Progenitor cell of endocrine pancreas (in vitro differentiated cells): ENCODE results near the gene LDLR. TPM values are rescaled to one million over a fixed set of nuclear protein-coding genes. Genes with fewer than 3 reads are reported as not detected.
"Not testable (repeated sequence)": the region's sequence is repeated elsewhere in the genome, so short reads cannot be mapped to it uniquely, and the experiment has no call there.

Source experiments
- DNase-seq: peaks from one replicate; pipeline ENCODE4 v3.0.0; 2021; ENCODE audit warnings: low spot score; ENCODE audit not compliant: unreplicated experiment
- H3K27ac Mint-ChIP-seq: 2 replicates; pipeline ENCODE4 v1.8.0; 2021; ENCODE audit warnings: mild to moderate bottlenecking, moderate library complexity, mixed read lengths
- H3K27me3 Mint-ChIP-seq: 2 replicates; pipeline ENCODE4 v1.8.0; 2021; ENCODE audit warnings: mixed read lengths
- H3K36me3 Mint-ChIP-seq: 2 replicates; pipeline ENCODE4 v1.8.0; 2022; ENCODE audit warnings: mixed read lengths; ENCODE audit not compliant: insufficient read depth
- H3K4me1 Mint-ChIP-seq: 2 replicates; pipeline ENCODE4 v1.8.0; 2021; ENCODE audit warnings: low read depth, mixed read lengths
- H3K4me3 Mint-ChIP-seq: 2 replicates; pipeline ENCODE4 v1.8.0; 2021; ENCODE audit warnings: low read depth, mild to moderate bottlenecking, moderate library complexity, mixed read lengths
- H3K9me3 Mint-ChIP-seq: 2 replicates; pipeline ENCODE4 v1.8.0; 2021; ENCODE audit warnings: low read depth, mixed read lengths
- total RNA-seq: library from RNA; stranded (reverse); gene quantifications from 2 replicates; pipeline ENCODE4 v1.2.1, GENCODE V29; 2021
- TF ChIP-seq, protein P1 (sequence below): fragments of 200-600 bp; sonication (generic); IDR thresholded peaks from one replicate; pipeline ENCODE4 v1.5.0; 2021; ENCODE audit warnings: antibody characterized with exemption, mild to moderate bottlenecking; ENCODE audit not compliant: unreplicated experiment

The LDLR gene
- total RNA-seq, 1 donor from 2014 or later, result 73.2 TPM

DNA sequence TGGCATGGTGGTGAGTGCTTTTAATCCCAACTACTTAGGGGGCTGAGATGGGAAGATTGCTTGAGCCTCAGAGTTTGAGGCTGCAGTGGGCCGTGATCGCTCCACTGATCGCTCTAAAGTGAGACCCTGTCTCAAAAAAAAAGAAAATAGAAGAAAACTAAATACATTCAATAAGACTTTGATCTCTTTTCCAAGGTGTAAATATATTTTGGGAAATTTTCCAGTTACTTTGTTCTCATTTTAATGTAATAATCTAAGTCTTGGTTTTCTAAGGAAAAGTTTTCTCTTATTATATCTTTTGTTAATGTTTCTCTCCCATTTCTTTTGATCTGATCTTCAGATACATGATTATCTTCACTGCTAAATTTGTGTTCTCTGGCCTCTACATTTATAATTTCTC lies 9.6 kb downstream of the LDLR start:
- H3K27ac Mint-ChIP-seq, result peak overlapping the region; percentile 62
- H3K9me3 Mint-ChIP-seq, result no peaks in the 10 kb centered on the region
- peaks cover 11% of the 10 kb centered on the region for H3K4me1 Mint-ChIP-seq
- peaks cover 30% of the 10 kb centered on the region for H3K36me3 Mint-ChIP-seq
- no peak for DNase-seq
- TF ChIP-seq, protein P1, sequence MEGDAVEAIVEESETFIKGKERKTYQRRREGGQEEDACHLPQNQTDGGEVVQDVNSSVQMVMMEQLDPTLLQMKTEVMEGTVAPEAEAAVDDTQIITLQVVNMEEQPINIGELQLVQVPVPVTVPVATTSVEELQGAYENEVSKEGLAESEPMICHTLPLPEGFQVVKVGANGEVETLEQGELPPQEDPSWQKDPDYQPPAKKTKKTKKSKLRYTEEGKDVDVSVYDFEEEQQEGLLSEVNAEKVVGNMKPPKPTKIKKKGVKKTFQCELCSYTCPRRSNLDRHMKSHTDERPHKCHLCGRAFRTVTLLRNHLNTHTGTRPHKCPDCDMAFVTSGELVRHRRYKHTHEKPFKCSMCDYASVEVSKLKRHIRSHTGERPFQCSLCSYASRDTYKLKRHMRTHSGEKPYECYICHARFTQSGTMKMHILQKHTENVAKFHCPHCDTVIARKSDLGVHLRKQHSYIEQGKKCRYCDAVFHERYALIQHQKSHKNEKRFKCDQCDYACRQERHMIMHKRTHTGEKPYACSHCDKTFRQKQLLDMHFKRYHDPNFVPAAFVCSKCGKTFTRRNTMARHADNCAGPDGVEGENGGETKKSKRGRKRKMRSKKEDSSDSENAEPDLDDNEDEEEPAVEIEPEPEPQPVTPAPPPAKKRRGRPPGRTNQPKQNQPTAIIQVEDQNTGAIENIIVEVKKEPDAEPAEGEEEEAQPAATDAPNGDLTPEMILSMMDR, result no peak
- no peak overlapping the region for H3K4me3 Mint-ChIP-seq
- H3K27me3 Mint-ChIP-seq, result no peaks in the 10 kb centered on the region

DNA sequence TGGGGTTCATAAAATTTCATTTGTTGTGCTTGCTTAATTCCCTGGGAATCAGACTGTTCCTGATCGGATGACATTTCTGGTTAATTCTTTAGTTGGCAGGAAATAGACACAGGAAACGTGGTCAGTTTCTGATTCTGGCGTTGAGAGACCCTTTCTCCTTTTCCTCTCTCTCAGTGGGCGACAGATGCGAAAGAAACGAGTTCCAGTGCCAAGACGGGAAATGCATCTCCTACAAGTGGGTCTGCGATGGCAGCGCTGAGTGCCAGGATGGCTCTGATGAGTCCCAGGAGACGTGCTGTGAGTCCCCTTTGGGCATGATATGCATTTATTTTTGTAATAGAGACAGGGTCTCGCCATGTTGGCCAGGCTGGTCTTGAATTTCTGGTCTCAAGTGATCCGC lies 10.8 kb downstream of the LDLR start:
- Mint-ChIP-seq H3K27ac (no peak overlapping the region), H3K27me3 (no peaks in the 10 kb centered on the region), H3K9me3 (no peaks in the 10 kb centered on the region), H3K4me3 (no peak overlapping the region), H3K4me1 (peaks cover 3% of the 10 kb centered on the region), H3K36me3 (peaks cover 27% of the 10 kb centered on the region)
- TF ChIP-seq, protein P1, result no peak
- DNase-seq, result no peak

DNA sequence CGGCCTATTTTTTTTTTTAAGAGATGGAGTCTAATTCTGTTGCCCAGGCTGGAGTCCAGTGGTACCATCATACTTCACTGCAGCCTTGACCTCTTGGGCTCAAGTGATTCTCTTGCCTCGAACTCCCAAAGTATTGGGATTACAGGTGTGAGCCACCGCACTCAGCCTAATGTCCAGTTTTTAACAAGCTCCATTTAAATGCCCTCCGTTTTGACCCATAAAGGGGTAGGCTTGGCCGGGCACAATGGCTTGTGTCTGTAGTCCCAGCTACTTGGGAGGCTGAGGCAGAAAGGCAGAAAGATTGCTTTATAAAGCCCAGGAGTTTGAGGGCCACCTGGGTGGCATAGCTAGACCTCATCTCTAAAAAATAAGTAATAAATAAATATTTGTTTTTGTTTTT lies 11.8 kb downstream of the LDLR start:
- Mint-ChIP-seq H3K27me3 (no peaks in the 10 kb centered on the region), H3K9me3 (no peaks in the 10 kb centered on the region), H3K4me3 (no peak overlapping the region), H3K4me1 (peaks cover 2% of the 10 kb centered on the region), H3K36me3 (peaks cover 27% of the 10 kb centered on the region), H3K27ac (no peak overlapping the region)
- TF ChIP-seq, protein P1, result no peak
- DNase-seq, result no peak

- no peaks in the 10 kb centered on the region for H3K4me1 Mint-ChIP-seq
- H3K9me3 Mint-ChIP-seq, result no peaks in the 10 kb centered on the region
- H3K27ac Mint-ChIP-seq, result no peak overlapping the region
- H3K27me3 Mint-ChIP-seq, result no peaks in the 10 kb centered on the region
- DNase-seq, result no peak
- TF ChIP-seq, protein P1, result no peak
- no peak overlapping the region for H3K4me3 Mint-ChIP-seq
- H3K36me3 Mint-ChIP-seq, result peaks cover 22% of the 10 kb centered on the region
Observed at GRCh38 chr19:11102944-11103343, 13.7 kb downstream of the LDLR start.

- H3K27me3 Mint-ChIP-seq, DNase-seq, H3K4me1 Mint-ChIP-seq, H3K4me3 Mint-ChIP-seq, H3K9me3 Mint-ChIP-seq: not testable (repeated sequence)
- peak overlapping the region; percentile 87 for H3K27ac Mint-ChIP-seq
- peaks cover 22% of the 10 kb centered on the region for H3K36me3 Mint-ChIP-seq
Observed at GRCh38 chr19:11103667-11104066, 14.4 kb downstream of the LDLR start.

- Mint-ChIP-seq H3K36me3 (peaks cover 17% of the 10 kb centered on the region), H3K27me3 (no peaks in the 10 kb centered on the region), H3K27ac (no peak overlapping the region), H3K4me1 (no peaks in the 10 kb centered on the region), H3K9me3 (no peaks in the 10 kb centered on the region), H3K4me3 (no peak overlapping the region)
- TF ChIP-seq, protein P1, result no peak
- DNase-seq, result no peak
Observed at GRCh38 chr19:11105014-11105636, 15.9 kb downstream of the LDLR start.
